ENCODE measurements around the gene GUCY1A2.

The GUCY1A2 gene

DNA sequence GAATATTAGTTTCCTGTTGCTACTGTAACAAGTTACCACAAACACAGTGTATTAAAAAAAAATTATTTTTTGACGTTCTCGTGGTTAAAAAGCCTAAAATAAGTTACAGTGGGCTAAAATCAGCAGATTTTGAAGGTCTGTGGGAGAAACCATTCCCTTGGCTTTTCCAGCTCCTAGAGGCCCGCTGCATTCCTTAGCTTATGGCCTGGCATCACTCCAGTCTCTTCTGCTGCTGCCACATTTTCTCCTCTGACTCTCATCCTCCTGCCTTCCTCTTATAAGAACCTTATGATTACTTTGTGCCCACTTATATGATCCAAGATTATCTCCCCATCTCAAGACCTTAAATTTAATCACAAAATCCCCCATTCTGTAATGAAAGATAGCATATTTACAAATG is 392.7 kb downstream of the GUCY1A2 start:
- DNase-seq = no peak

DNA sequence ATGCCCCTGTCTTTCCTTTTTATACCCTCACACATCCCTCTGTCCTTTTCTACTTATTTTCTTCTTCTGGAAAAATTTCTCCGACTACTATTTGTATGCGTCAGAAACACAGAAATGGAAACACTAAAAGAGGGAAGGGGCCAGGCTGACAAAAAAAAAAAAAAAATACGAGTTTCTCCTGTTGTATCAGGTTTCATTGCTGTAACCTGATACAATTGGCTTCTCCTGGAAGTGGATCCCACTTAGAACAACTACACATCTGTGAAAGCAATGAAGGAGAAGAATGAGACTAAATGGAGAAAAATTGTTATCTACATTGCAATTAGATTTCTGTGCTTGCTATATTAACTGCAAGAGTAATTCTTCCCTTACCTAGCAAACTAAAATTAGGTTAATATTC is 393.9 kb downstream of the GUCY1A2 start:
- DNase-seq = no peak

Measured in activated CD4-positive, alpha-beta T cell treated with anti-CD3 and anti-CD28 coated beads, Interleukin-10, Interleukin-2, amounts not matched to agents 100 ng/mL and 50 ng/mL, durations not matched to agents 16 hours and 8 hours (primary cell).